ENCODE data around the gene YIF1A.

Gene YIF1A, protein sequence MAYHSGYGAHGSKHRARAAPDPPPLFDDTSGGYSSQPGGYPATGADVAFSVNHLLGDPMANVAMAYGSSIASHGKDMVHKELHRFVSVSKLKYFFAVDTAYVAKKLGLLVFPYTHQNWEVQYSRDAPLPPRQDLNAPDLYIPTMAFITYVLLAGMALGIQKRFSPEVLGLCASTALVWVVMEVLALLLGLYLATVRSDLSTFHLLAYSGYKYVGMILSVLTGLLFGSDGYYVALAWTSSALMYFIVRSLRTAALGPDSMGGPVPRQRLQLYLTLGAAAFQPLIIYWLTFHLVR

DNA sequence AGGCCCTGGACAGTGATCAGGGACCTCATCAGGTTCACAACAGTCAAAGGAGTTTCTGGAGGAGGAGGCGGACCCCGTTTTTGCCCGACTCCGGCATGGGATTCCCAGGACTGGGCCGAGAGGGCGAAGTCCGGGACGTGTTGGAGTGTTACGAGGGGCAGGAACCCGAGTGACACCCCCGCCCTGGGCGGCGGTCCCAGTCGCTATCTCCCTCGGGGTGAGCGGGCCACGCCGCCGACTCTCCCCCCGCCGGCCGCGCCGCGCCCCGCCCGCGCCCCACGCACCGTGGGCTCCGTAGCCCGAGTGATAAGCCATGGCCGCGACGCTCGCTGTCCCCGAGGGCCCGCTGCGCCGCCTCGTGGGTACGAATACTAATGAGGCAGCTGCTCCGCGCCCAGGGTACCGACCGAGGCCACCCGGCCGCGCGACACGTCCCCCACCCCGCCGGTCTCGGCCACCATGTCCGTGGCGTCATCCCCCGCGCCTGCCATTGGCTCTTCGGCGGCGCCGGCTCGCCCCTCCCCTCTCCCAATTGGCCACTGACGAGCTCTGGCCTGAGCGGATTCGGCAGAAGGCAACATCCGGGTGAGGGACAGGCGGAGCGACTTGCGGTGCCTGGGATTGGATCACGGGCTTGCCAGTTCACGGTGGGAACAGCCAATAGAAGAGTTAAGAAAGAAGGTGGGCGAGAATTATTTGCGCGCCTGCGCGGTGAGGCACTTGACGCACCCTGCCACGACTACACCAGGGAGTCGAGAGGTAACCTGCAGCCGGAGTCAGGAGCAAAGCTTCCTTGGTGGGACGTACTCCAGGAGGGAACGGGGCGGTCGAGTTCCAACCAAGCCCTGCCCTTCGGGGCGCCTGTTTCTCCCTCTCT, at the start of gene YIF1A:
YIF1A (minus strand) TSS at position 473 of the 877 bp plus-strand sequence; CDS start at position 315, 158 bp downstream.
- peak; percentile 98 for DNase-seq

DNA sequence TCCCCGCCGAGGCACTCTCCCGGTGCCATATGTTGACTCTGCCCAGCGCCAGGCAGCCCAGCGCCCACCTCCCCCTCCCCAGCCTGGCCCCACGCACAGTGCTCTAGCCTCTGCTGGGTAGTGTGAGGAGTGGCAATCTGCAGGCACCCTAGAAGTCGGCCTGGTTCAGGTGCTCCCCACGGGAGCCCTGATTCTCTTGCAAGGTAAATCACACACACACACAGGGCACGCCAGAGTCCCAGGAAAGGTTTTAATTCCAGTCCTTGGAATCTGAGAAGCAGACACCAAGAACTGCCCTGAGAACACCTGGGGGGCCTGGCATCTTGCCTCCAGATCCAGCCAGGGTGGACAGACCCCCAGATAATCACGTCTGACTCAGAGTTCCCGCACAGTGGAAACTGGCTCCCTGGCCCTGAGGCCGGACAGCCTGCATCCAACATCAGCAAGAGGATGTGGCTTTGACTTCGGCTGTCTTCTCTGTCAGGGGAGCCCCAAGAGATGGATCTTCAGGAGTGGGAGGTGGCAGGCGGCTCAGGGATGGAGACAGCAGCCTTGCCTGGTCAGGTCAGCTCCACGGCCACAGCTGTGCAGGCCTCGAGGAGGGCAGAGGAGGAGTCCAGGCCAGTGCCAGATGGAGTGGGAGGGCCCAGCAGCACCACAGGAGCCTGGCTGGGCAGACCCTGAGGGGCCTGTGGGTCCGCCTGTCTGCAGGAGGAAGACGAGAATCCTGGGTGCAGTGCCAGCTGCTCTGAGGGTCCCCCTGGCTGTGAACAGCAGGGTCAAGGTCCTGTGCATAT, 48.4 kb upstream of the YIF1A start:
- no peak for DNase-seq

DNA sequence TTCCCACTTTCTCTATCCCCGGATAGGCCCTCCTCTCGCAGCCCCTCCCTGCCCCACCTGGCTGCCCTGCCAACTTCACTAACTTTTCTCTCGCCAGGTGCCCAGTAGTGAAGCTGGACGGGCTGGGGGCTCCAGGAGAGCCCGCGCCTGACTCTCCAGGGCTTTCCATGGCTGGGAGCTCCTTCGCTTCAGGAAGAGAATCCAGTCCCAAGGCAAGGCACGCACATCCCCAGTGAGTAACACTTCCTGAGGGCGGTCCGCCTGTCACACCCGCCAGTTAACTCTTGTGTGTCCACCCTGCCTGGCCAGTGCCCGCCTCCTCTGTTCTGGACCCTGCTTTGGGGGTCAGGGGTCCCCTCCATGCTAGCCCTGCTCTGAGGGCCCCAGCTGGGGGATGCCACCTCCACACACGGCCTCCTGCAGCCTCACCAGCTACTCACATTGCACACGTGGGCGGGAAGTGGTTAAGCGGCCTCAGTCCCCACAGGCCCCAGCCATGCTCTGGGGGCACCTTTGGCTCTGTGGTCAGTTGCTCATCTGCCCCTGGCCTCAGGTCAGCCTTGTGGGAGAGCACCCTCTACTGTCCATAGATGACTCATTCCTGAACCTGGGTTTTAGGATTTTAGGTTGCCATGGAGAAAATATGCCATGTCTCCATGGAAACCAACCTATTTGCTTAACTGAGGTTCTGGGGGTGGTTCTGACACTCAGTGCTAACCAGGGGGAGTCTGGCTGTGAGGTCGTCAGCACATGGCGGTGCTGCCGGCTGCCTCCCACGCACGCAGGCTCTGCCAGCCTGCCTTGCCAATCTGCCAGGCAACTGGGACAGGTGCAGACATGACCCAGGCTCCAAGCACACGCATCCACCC, 47.5 kb upstream of the YIF1A start, which contains the start of gene RIN1:
RIN1 (minus strand) TSS at position 201 of the 869 bp plus-strand sequence; CDS start at position 169, 32 bp downstream.
- no peak for DNase-seq

DNA sequence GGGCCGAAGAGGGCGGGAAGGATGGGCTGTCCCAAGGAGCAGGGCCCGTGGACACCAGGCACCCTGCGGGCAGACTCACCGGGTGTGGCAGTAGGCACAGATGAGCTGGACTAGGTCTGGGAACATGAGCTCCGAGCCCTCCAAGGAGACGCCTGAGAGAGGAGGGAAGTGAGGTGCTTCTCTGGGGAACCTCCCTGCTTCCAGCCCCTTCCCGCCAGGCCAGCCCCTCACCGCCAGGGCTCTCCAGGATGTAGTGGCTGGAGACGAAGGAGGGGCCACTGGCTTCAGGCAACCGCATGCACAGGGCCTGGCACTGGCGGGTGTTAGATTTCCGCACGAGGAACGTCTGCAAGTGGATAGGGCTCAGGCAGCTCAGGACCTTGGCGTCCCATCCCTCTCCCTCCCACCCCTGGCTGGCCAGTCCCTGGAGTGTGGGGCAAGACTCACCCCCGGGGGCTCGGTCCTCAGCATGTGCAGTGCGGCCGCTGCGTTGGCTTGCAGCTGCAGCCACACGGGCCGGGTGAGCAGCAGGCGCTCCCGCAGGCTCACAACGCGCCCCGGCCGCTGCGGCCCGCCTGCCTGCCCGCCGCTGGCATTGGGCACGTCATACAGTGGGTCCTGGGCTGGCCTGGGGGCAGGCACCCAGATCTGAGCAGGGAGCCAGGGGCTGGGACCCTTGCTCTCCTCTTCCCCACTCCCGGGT, 46.7 kb upstream of the YIF1A start:
- DNase-seq: no peak

DNA sequence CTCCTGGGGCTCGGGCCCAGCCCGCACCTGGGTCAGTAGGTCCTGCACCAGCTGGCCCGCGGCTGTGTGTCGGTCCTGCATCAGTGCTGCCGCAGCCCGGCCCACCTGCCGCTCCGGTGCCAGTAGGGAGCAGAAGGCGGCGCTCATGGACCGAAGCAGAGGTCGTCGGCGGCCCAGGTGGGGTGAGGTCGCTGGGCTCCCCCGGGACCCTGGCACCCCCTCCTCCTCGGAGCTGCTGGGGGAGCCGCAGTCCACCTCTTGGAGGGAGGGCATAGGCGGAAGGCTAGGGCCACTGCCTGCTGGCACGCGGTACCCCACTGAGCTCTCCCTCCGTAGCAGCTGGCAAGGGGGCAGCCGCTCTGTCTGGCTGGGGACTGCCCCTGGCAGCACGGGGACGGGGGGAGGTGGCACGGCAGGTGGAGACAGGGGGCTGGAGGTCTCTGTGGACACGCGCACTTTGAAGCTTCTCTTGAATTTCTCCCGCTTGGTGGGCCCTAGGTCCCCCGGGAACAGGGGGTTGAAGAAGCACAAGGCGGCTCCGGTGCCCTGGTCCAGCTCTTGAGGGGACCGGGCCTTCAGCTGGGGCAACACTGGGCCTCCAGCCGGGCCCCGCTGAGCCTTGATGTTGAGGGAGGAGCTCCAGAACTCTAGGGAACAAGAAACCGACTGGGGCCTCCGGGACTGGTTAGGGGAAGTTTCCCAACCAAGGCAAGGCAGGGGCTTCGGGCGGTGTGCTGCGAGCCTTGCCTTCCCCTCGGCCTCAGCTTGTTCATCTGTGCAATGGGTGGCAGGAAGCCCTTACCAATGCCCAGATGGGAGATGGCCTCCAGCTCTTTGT, 45.9 kb upstream of the YIF1A start:
- no peak for DNase-seq

DNA sequence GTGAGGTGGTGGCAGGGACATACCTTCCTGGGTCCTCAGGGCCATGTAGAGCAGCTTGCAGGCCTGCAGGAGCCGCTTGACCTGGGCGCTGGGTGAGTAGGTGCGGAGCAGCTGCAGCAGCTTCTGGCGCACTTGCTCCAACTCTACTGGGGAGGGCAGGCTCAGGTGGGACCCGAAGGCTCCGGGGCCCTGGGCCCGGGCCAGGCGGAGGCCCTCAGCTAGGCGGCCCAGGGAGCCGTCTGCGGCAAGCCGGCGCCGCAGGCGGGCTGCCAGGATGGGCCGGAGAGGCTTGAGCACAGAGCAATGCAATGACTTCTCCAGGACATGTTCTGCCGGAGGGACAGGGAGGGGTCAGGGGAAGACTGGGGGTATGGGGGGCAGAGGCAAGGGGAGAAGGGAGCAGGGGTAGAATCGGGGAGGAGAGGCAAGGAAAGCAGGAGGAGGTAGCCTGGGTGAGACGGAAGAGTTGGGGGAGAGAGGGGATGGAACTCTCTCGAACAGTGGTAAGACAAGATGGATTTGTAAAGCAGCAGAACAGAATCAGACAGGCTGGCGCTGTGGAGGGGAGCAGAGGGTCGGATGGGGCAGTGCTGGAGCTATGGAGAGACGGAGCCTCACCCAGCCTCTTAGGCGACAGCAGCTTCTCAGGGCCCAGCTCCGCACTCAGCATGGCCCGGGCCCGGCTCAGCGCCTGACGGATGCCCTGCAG, 45.1 kb upstream of the YIF1A start:
- DNase-seq: no peak

DNA sequence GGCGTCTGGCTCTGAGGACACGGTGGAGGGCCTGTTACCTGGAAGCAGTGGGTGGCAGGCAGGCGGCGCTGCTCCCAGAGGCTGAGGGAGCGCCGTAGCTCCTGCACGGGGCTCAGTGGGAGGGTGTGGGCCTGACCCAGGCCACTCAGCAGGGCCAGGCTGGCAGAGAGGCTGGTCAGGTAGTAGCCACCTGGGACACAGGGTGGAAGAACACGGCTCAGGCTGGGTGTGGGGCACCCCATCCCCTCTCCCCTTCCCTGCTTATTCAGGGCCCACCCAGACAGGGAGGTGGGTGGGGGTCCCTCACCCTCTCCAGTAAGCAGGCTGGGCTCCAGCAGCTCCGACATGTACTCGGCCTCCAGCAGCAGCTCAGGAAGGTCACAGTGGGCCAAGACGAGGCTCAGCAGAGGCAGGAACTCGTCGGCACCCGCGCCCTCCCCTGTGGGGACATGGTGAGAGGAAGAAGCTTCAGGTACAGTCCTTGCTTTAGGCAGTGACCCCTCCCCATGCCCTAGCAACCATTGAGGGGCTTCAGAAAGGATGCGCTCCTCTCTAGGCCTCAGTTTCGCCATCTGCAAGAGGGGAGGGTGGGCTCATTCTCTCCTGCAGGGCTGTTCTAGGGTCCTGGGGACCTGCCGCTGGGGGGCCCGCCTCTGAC, 44.4 kb upstream of the YIF1A start:
- DNase-seq: no peak

DNA sequence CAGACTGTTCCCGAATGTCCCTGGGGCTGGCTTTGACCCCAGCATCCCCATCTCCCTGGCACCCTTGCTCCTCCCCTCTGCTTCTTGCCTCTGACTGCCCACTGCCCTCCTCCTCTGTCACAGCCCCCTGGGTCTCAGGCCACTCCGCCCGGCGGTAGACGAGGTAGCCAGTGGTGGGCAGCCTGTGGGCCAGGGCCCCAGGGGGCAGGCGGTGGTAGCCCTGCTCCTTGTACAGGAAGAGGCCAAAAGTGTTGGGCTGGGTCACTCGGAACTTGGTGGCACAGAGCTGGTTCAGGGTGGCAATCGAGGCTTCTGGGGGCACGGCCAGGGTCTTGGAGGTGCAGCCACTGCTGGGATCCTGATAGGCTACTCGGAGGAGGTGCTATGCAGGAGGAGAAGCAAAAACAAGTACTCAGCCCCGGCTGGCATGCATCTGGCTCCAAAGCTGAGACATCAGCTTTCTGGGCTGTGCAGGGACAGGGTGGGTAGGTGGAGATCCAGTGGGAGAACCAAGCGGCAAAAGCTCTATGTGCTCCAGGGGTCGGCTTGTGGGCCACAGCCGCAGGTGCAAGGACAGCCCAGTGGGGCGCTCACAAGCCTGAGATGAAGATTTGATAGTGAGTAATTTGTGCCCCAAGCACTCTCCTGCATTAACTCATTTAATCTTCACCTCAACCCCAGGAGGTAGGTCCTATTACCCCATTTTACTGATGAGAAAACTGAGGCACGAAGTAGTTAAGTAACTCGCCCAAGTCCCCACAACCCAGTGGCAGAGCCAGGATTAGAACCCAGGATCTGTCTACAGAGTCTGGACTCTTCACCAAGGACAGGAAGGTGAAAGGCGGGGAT, 43.7 kb upstream of the YIF1A start:
- no peak for DNase-seq

DNA sequence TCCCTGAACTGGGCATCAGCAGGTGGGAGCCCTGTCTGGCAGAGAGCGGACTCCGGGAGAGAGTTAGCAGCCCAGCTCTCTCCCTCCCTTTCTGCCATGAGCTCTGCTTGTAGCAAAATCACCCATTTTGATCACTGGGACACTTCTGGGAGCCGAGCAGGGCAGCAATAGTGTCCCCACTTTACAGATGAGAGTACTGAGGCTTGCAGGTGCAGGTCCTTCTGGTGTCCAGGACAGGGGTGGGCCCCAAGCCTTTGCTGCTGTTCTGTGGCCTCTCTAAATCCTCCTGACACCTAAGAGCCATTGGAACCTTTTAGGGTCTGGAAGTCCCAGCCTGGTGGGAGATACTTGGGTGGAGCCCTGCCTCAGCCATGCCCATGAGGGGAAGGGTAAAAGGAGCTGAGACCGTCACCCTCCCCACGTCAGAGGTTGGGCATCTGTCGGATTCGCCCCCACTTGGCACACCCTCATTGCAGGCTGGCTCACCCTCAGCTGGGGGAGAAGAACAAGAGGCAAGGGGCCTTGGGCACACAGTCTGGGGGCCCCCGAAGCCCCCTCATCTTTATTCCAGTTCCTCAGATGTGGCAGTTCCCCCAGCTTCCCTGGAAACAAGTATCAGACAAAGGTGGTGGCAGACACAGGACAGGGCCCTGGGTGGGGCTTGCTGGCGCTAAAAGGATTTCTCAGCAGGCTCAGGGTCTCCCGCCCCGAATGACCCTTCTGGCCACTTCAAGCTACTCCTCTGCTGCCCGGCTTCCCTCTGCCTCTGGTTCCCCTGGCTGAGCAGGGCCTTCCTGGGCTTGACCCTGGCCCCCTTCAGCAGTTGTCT, 42.8 kb upstream of the YIF1A start:
- DNase-seq: no peak

DNA sequence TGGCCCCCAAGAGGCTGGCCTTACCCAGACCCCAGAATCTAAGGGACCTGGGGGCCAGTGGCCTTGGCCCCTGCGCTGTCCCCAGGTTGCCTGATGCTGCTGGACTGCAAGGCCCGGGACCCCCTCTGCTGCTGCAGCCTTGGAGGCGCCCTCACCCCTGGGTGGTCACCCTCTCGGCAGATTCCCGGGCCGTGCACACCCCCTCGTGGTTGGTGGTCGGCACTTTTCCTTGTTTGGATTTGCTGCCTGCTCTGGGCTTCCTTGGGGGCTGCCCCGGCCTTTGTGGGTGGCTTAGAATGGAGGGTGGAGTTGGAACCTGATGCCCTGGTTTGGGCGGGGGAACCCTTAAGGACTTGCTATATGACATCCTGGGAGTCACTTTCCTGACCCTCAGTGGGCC, 42.0 kb upstream of the YIF1A start:
- no peak for DNase-seq

DNA sequence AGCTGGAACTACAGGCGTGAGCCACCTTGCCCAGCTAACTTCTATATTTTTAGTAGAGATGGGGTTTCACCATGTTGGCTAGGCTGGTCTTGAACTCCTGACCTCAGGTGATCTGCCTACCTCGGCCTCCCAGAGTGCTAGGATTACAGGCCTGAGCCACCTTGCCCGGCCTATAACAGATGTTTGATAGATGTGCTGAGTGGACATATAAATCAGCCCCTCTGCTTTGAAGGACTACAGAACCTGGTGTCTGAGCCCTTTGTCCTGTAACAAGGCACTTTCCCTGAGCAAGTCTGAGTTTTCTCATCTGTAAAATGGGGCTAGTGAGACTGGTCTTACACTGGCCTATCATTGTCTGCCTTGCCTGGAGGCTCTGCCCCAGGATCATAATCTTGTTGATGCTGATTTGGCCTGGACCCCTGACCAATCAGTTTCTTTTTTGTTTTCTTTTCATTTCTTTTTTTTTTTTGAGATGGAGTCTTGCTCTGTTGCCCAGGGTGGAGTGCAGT, 40.3 kb upstream of the YIF1A start:
- no peak for DNase-seq

DNA sequence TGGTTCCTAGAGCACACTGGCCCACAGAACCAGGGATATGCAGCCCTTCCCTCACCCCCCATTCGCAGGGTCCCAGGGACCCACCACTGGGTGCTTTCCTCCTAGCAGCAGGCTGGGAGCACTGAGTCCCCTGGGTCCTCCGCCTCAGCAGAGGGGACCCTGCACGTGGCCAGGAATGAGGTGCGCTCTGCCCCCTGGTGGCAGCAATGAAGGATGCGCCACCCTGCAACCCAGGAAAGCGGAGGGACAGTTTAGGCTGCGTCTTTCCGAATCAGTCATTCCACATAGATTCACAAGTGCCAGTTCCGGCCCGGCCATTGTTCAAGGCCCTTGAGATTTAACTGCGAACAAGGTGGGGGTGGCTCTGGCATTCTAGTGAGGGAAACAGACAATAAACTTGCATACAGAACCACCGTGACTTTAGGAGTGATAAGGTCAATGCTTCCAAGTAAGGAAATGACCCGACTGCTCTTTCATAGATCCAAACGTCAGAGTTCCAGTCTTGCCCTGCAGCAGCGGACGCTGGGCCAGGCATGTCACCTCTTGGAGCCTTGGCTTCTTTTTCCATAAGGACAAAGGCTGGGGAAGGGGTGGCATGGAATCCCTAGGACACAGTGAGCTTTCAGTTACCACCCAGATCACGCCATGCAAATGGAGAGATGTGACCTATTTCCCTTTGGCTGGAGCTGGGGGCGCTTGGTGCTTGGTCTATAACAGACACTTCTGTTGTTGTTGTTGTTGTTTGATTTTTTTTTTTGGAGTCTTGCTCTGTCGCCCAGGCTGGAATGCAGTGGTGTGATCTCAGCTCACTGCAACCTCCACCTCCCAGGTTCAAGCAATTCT, 39.6 kb upstream of the YIF1A start:
- DNase-seq: peak; percentile 79

DNA sequence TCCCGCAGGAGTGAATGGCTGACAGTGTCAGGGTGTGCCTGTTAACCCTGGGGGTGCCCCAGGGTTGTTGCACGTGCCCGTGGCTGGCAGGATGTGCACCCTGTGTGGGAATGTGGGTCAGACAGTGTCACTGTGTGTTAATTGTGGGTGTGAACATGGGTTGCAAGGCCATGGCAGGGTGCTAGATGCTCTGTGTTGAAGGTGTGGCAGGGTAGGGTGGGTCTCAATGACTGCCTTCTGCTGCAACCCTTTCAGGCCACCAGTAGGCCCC, 39.0 kb upstream of the YIF1A start:
- DNase-seq: no peak

DNA sequence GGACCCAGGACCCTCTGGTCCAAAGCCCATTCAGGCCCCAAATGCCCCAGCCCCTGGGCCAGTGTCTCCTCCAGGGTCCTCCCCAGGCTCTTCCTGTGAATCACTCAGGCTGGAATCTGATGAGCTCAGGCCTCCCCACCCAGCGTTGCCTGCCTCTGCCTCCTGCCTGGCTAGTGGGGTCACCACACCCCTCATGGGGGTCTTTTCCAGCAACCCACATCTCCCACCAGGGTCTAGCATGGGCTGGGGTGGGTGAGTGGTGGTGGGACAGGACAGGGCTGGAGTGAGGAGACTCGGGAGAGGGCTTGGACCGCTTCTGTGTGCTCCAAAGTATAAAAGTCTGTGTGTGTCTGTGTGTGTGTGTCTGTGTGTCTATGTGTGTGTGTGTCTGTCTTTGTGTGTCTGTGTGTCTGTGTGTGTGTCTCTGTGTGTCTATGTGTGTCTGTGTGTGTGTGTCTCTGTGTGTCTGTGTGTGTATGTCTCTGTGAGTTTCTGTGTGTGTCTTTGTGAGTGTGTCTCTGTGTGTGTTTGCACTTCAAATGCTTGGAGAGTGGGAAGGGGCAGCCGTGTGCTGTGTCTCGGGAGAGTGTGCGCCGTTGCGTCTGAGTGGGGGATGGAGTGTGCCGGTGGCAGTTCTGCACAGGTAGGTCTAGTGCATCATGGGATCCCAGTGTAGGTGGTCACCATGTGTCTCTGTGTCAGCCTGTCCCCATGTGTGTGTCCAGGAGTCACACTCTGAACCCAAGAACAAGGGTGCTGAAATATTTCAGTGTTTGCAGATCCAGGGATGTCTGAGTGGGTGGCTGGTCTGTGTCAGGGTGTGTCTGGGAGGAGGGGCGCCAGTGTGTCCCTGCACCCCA, 38.5 kb upstream of the YIF1A start:
- no peak for DNase-seq

DNA sequence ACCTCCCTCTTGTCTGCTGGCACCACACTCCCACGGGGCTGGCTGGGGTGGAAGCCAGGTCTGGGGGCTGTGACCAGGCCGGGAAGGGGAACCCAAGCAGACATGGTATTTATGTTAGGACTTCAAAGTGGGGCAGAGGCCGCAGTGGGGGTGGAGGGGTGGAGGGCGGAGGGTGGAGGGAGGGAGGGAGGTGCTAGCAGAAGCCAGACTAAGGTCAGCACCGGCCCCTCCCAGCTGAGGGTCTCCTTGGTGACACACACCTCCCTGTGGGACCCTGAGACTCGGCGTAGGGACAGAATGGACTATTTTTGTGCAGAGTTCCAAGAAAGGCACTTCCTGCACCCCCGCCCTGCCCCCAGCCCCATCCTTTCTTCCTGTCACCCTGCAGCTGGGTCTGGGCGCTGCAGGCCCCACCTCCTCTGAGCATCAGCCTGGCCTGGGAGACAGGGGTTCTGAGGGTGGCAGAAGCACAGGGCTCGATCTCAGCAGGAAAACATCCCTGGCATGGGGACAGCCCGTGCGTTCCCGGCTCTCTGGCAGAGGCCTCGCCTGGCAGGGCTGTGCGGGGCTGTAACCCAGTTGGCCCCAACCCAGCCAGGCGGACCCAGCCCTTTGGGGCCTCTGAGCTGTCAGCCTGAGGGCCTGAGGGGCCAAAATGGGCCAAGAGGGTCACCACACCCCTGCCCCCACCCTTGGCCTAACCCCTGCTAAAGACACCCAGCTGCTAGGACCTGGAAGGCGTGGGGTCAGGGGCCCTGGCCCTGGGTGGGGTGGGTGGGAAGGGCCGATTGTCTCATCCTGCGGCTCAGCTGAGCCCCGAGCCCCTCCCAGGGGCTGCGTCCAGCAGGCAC, 37.5 kb upstream of the YIF1A start:
- DNase-seq: no peak

Data from NCI-H510A treated with DMSO at 0.1 percent for 48 hours (cell line).